Right atrium auricular region (tissue), 2 donors: ENCODE data around the gene MAD1L1. TPM values are rescaled to one million over a fixed set of nuclear protein-coding genes. Genes with fewer than 3 reads are reported as not detected.

Experiments
- DNase-seq: peaks from one replicate; pipeline ENCODE4 v3.0.0-alpha.2; 2019; ENCODE audit warnings: low spot score
- H3K27ac ChIP-seq, 2 donors: fragments of 200-600 bp; sonication (generic); 1 replicate in 1 of 2; 2 replicates in 1 of 2; pipeline ENCODE4 v1.5.1; 2016 to 2019
- H3K27me3 ChIP-seq, 2 donors: fragments of 200-600 bp; sonication (generic); one replicate each; pipeline versions ENCODE4 v1.5.1 to v1.6.0; 2017 to 2019
- H3K36me3 ChIP-seq: fragments of 200-600 bp; sonication (generic); one replicate; pipeline ENCODE4 v1.5.1; 2016
- H3K4me1 ChIP-seq, 2 donors: fragments of 200-600 bp; sonication (generic); one replicate each; pipeline versions ENCODE4 v1.5.1 to v1.6.0; 2017 to 2019
- H3K4me3 ChIP-seq, 2 donors: fragments of 200-600 bp; sonication (generic); 1 replicate in 1 of 2; 2 replicates in 1 of 2; pipeline ENCODE4 v1.5.1; 2017 to 2019; ENCODE audit warnings: mild to moderate bottlenecking in 1 of 2, moderate library complexity in 1 of 2
- H3K9me3 ChIP-seq, 2 donors: fragments of 200-600 bp; sonication (generic); one replicate each; pipeline ENCODE4 v1.5.1; 2019
- CTCF ChIP-seq, 2 donors: fragments of 200-600 bp; sonication (generic); IDR thresholded peaks; one replicate each; pipeline ENCODE4 v1.5.1; 2019; ENCODE audit warnings: antibody characterized with exemption in 2 of 2
- total RNA-seq, 2 donors: library from RNA; depleted of rRNA; stranded (reverse); fragments of >200 nt; gene quantifications; one replicate each; pipeline ENCODE4 v1.1.0, GENCODE V29; 2016

MAD1L1 gene
- total RNA-seq, 2 donors from 2014 or later: 13.3 to 31.9 TPM

DNA sequence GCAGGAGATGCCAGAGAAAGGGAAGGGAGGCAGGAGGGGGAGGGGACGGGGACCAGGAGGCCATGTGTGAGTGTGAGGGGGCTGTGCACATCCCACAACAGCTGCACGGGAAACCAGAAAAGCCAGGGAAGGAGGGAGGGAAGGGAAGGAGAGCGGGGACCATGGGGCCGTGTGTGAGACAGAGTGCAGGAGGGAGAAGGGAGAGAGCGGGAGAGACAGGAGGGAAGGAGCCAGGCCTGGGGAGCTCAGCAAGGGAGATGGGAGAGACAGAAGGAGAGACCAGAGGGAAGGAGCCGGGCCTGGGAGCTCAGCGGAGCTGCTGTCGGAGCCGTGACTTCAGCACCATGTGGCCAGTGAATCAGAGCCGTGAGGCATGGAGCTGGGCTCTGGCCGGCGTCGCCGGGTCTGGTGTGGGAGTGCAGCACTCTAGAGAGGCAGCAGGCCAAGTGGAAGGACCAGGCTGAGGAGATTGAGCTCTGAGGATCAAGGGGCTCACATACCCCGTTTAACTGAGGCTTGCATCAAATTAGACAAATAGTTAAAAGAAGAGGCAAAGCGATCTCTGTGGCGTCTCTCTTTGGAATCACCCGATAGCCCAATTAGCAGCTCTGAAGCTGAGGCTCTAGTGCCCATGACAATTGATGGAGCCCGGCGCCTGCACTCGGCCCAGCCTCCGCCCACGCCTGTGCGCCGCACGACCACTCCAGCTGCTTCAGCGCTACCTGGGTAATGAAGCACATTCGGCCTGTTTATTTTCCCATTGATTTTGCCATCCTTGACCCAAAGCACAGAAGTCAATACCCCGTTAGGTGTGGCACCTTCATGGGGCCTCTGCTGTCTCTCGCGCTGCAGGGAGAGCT lies 150.4 kb downstream of the MAD1L1 start:
- Histone ChIP-seq H3K36me3 (no peaks in the 10 kb centered on the region), H3K27me3 (no peaks in the 10 kb centered on the region), H3K4me3 (no peak overlapping the region), H3K9me3 (no peaks in the 10 kb centered on the region), H3K27ac (no peak overlapping the region), H3K4me1 (no peaks in the 10 kb centered on the region)
- no peak for TF ChIP-seq CTCF (IDR thresholded peaks at IDR 0.05)
- DNase-seq: no peak

DNA sequence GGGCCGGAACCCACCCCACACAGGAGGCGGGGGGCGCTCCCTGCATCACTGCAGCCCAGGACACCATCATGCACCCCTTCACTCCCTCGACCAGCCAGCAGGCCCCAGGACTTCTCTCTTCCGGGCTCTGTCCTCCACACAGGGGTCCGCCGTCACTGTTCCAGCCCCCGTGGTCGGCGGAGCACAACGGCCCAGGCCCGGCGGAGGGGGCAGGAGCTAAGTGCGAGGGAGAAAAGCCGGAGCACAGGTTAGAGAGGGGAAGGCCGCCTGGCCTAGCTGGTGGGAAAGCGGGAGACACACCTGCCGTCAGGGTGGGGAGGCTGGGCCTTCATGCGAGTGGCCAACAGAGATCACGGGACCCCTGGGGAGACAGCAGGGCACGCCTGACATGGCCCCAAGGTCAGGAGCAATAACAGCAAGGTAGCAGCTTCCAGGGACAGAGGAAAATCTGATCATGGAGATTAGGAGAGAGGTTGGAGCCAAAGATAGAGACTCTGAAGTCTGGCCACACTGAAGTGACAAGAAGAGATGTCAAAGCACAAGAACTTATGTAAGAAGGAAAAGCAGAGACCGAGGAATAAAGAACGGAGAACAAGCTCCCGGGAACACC lies 151.1 kb downstream of the MAD1L1 start:
- Histone ChIP-seq H3K27ac (no peak overlapping the region), H3K9me3 (no peaks in the 10 kb centered on the region), H3K27me3 (no peaks in the 10 kb centered on the region), H3K4me1 (no peaks in the 10 kb centered on the region), H3K36me3 (no peaks in the 10 kb centered on the region), H3K4me3 (no peak overlapping the region)
- DNase-seq: no peak
- TF ChIP-seq CTCF (IDR thresholded peaks at IDR 0.05): no peak

GRCh38 chr7:2080477-2080876 lies 152.3 kb downstream of the MAD1L1 start:
- no peak for DNase-seq
- no peak for TF ChIP-seq CTCF (IDR thresholded peaks at IDR 0.05)
- no peaks in the 10 kb centered on the region for H3K4me1 ChIP-seq
- H3K27me3 ChIP-seq: no peaks in the 10 kb centered on the region
- H3K9me3 ChIP-seq: no peaks in the 10 kb centered on the region
- no peak overlapping the region for H3K4me3 ChIP-seq
- no peaks in the 10 kb centered on the region for H3K36me3 ChIP-seq
- H3K27ac ChIP-seq: no peak overlapping the region

DNA sequence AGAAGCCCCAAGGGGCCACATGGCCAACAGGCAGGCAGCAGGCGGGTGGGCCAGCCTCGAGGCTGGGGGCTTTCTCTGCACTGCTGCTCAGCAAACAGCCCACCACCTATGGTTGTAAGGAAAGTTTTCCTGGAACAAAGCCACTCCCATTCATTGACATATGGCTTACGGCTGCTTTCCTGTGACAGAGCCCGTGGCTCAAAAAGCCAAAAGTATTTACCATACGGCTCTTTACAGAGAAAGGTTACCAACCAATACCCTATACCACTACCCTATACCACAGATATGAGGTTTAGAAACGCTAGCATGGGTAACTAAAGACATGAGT lies 152.7 kb downstream of the MAD1L1 start:
- no peak for DNase-seq
- no peaks in the 10 kb centered on the region for H3K27me3 ChIP-seq
- H3K4me1 ChIP-seq: no peaks in the 10 kb centered on the region
- no peak overlapping the region for H3K27ac ChIP-seq
- no peaks in the 10 kb centered on the region for H3K36me3 ChIP-seq
- H3K9me3 ChIP-seq: no peaks in the 10 kb centered on the region
- TF ChIP-seq CTCF (IDR thresholded peaks at IDR 0.05): no peak
- no peak overlapping the region for H3K4me3 ChIP-seq

GRCh38 chr7:2079332-2080059 lies 153.2 kb downstream of the MAD1L1 start:
- TF ChIP-seq CTCF (IDR thresholded peaks at IDR 0.05): no peak
- Histone ChIP-seq H3K27me3 (no peaks in the 10 kb centered on the region), H3K4me1 (no peaks in the 10 kb centered on the region), H3K9me3 (no peaks in the 10 kb centered on the region), H3K27ac (no peak overlapping the region), H3K4me3 (no peak overlapping the region), H3K36me3 (no peaks in the 10 kb centered on the region)
- no peak for DNase-seq
